SK-MEL-5 (cell line): ENCODE data around the gene SP1. TPM values are rescaled to one million over a fixed set of nuclear protein-coding genes. Genes with fewer than 3 reads are reported as not detected.
"Not testable (repeated sequence)": the region's sequence is repeated elsewhere in the genome, so short reads cannot be mapped to it uniquely, and the experiment has no call there.

Source experiments
- DNase-seq: peaks from one replicate; pipeline ENCODE4 v3.0.0-alpha.2; 2016; ENCODE audit warnings: low read depth, low spot score
- in situ Hi-C: cut with HindIII; loops from 2 replicates; pipeline ENCODE4 v1.10.0; 2016; ENCODE audit warnings: low sequenced_read_pairs, high pct_unique_total_duplicates, low pct_unique_long_range_greater_than_20kb
- total RNA-seq: library from RNA; depleted of rRNA; stranded (reverse); fragments of >200 nt; shearing (Covaris generic); gene quantifications from 2 replicates; pipeline ENCODE4 v1.2.3, GENCODE V29; 2014

The SP1 gene
- total RNA-seq, 1 experiment from 2014 or later = 40.5 TPM

GRCh38 chr12:53425515-53426150 lies 45.7 kb downstream of the SP1 start:
- in situ Hi-C loops = no loop called here

GRCh38 chr12:53427905-53428594 lies 48.1 kb downstream of the SP1 start:
- DNase-seq = no peak
- in situ Hi-C loops = no loop called here

More at GRCh38 chr12:53425515-53426150, 45.7 kb downstream of the SP1 start:
- DNase-seq = no peak

- DNase-seq = no peak
- in situ Hi-C loops = no loop called here
Measured at GRCh38 chr12:53428741-53429140, 48.8 kb downstream of the SP1 start.

- no peak for DNase-seq
- in situ Hi-C loops = no loop called here
Measured at GRCh38 chr12:53430116-53430515, 50.1 kb downstream of the SP1 start.

- no peak for DNase-seq
- in situ Hi-C loops = no loop called here
Measured at GRCh38 chr12:53431187-53431586, 51.2 kb downstream of the SP1 start.

GRCh38 chr12:53435326-53435725 lies 55.4 kb downstream of the SP1 start:
- DNase-seq, in situ Hi-C loops: not testable (repeated sequence)

GRCh38 chr12:53439582-53439981 lies 59.6 kb downstream of the SP1 start:
- in situ Hi-C loops, DNase-seq: not testable (repeated sequence)

- in situ Hi-C loops = no loop called here
- peak; percentile 100 for DNase-seq
Measured at GRCh38 chr12:53441040-53441833, 61.3 kb downstream of the SP1 start, which contains the start of gene PRR13. PRR13 (plus strand) TSS chr12:53441734; CDS start chr12:53442715, 981 bp downstream.

GRCh38 chr12:53443955-53444354 lies 64.0 kb downstream of the SP1 start:
- DNase-seq = no peak
- in situ Hi-C loops = no loop called here

- in situ Hi-C loops, DNase-seq: not testable (repeated sequence)
Measured at GRCh38 chr12:53444593-53445325, 64.8 kb downstream of the SP1 start.

GRCh38 chr12:53450936-53451335 lies 71.0 kb downstream of the SP1 start:
- in situ Hi-C loops = no loop called here
- no peak for DNase-seq

- DNase-seq = peak; percentile 100
- in situ Hi-C loops = no loop called here
Measured at GRCh38 chr12:53451661-53452158, 71.7 kb downstream of the SP1 start, which contains the start of gene PCBP2. PCBP2 (plus strand) TSS chr12:53452102; CDS start chr12:53454801, 2,699 bp downstream.

GRCh38 chr12:53452159-53453077 lies 72.4 kb downstream of the SP1 start:
- in situ Hi-C loops = no loop called here

GRCh38 chr12:53453953-53454640 lies 74.1 kb downstream of the SP1 start:
- no peak for DNase-seq
- in situ Hi-C loops = no loop called here

More at GRCh38 chr12:53452159-53453077, 72.4 kb downstream of the SP1 start:
- DNase-seq = peak; percentile 88

- no peak for DNase-seq
- in situ Hi-C loops = no loop called here
Measured at GRCh38 chr12:53454707-53455106, 74.7 kb downstream of the SP1 start.
